ENCODE data around the gene AKAP5.
A peak's percentile ranks its signal among the peaks of the same experiment; 100 is the strongest.

- peak; percentile 88 for TF ChIP-seq CTCF (IDR thresholded peaks at IDR 0.05; ENCODE audit: poor library complexity)
- no peak for TF ChIP-seq EZH2 (IDR thresholded peaks at IDR 0.05; ENCODE audit: borderline replicate concordance)
Measured at GRCh38 chr14:64510825-64511671, 45.7 kb downstream of the AKAP5 start.

All from hepatocyte (in vitro differentiated cells).